Fibroblast of skin of abdomen (primary cell): ENCODE results near the gene GREB1L.

ENCODE experiments used
- DNase-seq: peaks from one replicate; pipeline ENCODE4 v3.0.0-alpha.2; 2013

Gene GREB1L

DNA sequence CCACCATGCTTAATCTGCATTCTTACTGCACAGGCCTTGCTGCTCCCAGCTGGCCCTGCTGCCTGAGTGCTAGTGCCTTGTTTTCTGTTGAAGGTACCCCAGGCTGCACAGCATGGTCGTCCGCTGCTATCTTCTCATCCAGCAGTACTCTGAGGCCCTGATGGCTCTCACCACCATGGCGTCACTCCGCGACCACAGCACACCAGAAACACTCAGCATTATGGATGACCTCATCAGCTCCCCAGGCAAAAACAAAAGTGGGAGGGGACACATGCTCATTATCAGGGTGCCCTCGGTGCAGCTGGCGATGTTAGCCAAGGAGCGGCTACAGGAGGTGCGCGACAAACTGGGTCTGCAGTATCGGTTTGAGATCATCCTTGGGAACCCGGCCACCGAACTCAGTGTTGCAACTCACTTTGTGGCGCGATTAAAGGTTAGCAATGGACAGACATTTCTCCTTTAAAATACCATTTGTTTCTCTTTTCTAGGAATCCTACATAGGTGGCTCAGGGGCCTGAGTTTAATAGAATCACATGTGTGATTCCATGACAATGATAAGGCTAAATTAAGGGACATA lies 248.0 kb downstream of the GREB1L start:
- no peak for DNase-seq

DNA sequence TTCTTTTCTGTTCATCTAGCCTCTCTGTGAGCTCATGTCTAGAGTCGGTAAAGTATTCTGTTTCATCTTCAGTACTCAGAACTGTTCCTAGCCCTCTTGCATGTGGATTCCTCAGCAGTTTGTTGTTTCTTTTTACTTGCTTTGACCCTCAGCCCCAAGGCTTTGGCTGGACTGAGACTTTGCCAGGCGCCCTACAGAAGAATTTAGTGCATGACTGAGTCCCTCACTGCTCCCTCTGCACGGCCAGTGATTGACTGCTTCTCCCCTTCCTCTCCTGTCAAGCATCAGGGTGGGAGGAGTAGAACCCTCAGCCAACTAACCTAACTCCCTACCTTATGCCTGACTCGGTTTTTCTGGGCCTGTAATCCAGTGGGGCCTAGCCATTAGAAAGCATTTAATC lies 248.7 kb downstream of the GREB1L start:
- no peak for DNase-seq

DNA sequence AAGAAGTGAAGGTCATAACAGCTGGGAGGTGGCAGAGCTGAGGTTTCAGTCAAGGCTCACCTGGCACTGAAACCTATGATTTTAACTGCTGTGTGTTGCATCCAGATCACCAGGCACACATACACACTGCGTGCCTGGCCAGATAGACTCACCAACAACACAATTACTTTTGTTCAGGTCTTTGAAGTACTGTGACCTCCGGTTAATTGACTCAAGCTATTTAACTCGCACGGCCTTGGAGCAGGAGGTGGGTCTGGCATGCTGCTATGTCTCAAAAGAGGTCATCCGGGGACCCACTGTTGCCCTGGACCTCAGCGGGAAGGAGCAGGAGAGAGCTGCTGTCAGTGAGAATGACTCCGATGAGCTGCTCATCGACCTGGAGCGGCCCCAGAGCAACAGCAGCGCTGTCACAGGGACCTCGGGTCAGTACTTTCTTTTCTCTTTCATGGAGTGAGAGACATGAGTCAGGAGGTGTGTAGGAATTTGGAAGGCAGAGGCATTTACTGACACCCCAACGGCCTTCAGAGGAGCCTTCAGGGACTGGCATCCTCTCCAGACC lies 254.3 kb downstream of the GREB1L start:
- no peak for DNase-seq

DNA sequence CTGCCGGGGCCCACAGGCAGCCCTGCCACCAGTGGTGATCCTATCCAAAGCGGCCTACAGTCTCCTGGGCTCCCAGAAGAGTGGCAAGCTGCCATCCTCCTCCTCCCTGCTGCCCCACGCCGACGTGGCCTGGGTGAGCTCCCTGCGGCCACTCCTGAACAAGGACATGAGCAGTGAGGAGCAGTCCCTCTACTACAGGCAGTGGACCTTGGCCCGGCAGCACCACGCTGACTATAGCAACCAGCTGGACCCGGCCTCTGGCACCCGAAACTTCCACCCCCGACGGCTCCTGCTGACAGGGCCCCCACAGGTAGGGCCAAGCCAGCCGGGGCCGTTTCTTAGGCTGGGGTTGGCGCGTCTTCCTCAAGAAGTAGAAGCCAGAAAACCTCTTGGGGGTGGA lies 258.0 kb downstream of the GREB1L start:
- no peak for DNase-seq

DNA sequence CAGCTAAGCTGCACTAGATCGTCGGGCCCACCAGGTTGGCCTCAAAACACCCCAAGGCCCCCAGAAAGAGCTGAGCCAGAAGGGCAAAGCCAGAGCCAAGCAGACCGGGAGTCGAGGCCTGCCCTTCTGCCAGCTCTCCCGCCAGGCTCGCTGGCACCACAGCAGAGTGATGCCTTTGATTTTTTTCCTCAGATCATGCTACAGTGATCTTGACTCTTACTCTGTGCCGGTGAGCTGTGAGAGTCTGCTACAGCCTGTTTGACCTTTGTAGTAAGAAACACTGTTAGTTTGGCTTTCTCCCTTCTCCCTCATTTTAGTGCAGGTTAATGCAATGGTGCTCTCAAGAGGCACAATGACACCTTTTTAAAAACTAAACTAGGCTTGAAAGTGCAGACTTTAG lies 260.6 kb downstream of the GREB1L start:
- no peak for DNase-seq

DNA sequence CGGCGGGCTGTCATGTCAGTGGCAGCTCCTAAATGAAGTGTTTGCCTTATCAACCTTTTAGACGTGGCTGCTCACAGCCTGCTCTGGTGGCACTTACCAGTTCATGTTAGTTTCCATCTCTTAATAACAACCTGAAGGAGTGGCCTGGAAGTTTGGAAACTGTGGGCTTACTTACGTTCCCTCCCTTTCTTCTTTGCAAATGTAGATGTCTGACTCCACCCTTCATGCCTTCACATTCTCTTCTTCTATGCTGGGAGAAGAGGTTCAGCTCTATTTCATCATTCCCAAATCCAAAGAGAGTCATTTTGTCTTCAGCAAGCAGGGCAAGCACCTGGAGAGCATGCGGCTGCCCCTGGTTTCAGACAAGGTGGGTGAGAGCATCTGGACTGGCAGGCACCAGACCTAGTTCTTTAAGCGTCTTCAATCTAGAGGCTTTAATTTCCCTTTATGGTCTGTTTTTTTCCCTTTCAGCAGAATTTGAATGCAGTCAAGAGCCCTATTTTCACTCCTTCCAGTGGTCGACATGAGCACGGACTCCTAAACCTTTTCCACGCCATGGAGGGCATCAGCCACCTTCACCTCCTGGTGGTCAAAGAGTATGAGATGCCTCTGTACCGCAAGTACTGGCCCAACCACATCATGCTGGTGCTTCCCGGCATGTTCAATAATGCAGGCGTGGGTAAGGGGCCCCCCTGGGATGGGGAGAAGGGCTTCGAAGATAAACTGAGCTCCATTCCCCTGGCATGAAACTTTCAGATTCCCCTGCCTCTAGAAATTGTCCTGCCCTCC lies 266.1 kb downstream of the GREB1L start:
- no peak for DNase-seq

DNA sequence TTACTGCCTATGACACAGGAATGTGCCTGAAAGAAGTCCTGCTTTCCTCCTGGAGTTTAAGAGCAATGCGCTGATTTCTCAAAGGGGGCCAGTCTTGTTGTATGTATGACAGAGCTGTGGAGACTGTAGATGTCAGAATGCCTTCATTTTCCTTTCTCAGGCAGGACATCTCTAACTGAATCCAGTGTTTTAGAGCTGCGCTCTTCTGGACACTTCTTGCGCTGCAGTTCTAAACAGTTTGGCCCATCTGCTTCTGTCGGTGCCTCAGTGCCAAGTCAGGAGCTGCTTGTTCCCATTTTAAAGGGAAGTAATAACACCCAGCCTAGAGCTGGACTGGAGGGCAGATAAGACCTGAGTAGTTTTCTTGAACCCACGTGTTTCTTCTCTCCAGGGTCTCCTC lies 267.0 kb downstream of the GREB1L start:
- no peak for DNase-seq

DNA sequence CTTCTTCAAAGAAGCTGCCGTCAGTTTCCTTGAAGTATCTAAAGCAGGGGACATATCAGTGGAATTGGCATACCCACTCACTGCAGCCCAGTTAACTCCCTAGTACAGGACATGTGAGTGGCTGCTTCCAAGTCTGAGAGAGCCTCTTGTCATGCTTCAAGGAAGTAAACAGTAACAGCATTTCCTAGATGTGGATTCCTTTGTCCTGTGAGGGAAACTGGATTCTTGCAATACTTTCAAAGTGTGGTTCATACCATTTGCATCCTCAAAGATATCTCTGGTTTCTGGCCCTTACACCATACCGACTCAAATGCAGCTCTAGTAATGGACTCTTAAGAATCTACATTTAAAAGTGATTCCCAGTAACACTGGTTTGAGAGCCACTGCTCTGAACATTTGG lies 271.3 kb downstream of the GREB1L start:
- DNase-seq: peak; percentile 8

DNA sequence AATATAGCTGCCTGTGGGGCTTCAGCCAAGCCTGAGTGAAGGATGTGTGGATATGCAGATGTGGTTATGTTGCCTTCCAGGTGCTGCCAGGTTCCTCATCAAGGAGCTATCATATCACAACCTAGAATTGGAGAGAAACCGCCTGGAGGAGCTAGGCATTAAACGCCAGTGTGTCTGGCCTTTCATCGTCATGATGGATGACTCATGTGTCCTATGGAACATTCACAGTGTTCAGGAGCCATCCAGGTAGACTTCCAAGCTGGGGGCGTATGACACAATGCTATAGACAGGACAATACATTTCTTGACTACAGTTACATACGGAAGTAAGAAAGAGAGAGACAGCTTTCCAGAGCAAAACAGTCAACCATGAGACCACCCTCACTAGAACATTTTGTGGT lies 271.7 kb downstream of the GREB1L start:
- DNase-seq: no peak

DNA sequence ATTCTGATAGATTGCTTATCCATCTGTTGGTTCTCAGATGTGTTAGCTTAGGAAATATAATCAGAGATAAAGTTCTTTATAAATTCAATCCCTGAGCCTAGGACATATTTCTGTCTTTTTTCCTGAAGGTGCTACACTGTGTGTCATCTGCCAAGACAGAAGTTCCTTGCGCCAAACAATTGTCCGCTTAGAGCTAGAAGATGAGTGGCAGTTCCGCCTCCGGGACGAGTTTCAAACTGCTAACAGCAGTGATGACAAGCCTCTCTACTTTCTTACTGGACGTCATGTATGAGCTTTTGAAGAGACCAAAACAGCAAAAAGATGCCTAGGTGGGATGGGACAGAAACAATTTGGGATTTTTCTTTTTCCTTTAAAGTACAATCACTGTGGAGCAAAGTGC lies 280.5 kb downstream of the GREB1L start:
- DNase-seq: no peak

DNA sequence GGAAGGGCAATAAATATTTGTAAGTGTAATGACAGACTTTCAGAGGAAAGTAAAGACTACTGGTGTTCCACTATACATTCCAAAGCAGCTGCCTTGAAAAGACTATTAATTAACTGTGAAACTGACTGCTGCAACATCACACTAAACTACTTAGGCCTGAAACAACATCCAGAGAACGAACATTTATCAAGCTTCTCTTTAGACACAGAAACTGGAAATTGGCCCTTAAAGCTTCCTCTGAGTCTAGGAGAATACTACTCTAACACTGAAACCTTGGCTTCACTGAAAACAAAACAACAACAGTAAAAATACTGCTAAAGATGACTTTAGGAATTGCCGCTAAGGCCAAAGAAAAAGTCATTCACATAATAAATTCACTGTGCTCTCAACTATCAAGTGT lies 283.9 kb downstream of the GREB1L start:
- DNase-seq: no peak

DNA sequence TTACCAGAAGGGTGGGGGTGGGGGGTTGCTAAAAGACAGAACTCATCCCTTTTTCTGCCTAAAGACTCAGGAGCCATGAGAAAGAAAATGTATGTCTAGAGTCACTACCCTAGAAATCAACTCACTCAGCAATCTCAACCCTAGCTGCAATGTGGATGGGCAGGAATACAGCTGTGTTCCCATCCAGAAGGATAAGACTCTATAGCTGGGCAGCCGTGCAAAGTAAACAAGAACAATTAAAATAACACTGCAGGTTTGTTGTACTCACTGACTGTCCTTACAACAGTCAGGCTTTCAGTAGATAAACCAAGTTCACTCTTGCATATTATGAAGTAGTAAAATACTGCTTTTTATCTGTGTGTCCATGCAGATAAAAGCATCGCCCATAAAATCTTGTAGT lies 284.4 kb downstream of the GREB1L start:
- DNase-seq: no peak

DNA sequence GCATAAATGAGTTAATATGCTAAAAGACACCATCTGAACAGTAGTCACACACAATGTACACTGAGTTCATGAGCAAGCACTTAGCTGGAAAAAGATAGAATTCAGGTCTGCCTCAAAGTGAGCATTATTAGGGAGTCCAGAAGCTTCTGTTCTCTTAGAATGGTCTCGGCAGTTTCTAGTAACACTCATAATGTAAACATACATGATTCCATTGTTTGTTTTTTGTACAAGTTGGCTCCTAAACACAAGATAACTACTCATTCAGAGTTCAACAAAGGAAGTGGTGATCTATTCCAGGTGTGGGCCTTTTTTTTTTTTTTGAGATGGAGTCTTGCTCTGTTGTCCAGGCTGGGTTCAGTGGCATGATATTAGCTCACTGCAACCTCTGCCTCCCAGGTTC lies 292.3 kb downstream of the GREB1L start:
- no peak for DNase-seq

DNA sequence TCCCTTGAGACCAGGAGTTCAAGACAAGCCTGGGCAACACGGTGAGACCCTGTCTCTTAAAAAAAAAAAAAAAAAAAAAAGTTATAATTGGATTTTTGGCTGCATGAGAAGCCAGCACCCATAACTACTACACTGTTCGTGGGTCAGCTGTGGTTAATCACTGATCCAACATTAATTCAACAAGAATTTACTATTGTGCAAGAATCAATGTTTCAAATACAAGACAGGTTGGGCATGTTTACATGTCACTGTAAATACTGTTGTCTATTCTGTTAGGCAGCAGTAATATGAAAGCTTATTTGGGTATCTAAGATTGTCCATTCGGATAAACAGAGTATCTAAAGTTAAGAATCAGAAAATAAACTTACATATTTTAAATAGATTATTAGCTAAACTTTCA lies 296.2 kb downstream of the GREB1L start:
- DNase-seq: no peak

DNA sequence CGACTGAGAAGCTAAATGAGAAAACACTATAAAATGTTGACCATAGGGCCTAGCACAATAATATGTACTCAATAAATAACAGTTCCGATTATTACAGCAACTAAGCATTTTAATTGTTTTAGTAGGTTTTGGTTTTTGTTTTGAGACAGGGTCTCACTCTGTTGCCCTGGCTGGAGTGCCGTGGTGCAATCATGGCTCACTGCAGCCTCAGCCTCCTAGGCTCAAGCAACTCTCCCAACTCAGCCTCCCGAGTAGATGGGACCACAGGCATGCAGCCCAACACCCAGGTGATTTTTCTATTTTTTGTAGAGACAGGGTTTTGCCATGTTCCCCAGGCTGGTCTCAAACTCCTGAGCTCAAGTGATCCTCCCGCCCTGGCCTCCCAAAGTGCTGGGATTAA lies 304.4 kb downstream of the GREB1L start:
- DNase-seq: no peak

DNA sequence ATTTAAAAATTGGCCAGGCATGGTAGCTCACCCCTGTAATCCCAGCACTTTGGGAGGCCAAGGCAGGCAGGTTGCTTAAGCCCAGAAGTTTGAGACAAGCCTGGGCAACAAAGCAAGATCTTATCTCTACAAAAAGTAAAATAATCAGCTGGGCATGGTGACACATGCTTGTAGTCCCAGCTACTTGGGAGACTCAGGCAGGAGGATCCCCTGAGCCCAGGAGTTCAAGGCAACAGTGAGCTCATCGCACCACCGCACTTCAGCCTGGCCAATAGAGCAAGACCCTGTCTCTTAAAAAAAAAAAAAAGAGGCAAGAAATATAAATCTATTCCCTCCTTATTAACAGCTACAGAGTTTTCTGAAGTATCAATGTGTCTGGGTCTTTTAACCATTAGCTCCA lies 306.6 kb downstream of the GREB1L start:
- DNase-seq: no peak

DNA sequence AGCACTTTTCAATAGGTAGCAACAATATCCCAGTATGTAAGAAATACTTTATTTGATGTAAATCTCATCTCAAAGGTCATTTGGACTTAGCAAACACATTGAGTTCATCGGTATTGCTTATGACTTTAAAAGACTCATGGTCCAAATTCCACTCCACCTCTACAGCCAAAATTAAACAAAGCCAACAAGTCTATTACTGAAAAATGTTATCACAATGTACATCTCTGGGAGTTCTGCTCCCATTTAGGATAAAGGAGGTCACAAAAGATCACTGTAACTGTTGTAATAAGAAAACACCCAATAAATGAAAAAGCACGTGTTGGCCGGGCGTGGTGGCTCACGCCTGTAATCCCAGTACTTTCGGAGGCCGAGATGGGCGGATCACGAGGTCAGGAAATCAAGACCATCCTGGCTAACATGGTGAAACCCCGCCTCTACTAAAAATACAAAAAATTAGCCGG lies 308.5 kb downstream of the GREB1L start:
- DNase-seq: no peak

DNA sequence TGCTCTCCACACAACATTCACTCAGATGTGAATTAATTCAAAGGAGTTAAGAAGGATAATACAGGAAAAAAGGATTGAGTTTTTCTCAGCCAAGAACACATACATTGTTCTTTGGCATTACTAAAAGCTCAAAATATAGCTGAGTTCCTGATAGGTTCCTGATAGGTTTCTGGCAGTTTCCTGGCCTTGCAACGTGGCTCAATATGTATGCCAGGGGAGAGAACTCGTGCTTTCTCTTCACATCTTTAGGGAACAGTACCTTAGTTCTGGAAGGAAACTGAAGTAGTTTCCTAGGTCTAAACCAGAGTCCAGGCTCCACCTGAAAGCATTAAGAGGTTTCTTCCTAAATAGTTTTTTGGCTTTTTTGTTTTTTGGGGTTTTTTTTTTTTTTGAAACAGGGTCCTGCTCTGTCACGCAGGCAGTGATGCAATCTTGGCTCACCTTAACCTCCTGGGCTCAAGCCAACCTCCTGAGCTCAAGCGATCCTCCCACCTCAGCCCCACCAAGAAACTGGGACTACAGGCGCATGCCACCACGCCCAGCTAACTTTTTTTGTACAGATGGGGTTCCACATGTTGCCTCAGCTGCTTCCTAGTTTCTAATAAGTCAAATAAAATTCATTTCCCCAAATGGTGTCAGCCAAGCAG lies 315.7 kb downstream of the GREB1L start:
- no peak for DNase-seq

DNA sequence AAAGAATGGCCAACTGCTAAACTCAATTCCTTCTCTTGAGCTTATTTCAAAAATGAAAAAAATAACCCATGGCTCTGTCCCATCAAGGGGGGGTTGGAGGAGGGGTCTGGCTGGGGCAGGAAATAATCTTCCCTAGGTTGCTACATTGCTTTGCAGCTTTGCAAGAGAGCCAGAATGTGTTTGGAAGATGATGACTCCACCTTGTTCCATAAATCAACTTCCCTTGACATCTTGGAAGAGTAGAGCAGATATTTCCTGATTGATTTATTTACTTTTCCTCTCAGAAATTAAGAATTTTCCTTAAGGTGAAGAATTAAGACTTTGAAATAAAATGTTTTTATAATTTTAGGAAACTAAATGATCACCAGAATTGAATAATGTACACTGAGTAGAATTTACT lies 317.2 kb downstream of the GREB1L start:
- DNase-seq: no peak

DNA sequence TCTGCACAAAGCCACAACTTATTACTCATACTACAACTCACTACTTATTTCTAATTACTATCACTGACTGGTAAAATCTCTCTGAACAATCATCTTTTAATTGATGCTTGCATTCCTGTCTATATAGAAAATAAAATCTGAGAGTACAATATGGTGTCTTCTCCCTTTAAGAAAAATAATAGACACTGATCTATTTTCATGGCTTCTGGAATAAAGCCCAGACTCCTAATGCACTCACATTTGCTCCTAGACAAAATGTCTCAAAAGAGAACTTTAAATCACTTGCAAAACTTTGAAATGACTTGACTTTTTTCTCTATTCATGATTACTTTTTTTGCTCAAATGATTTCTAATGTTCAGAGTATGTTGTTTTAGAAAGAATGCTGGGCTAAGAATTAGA lies 329.7 kb downstream of the GREB1L start:
- DNase-seq: peak; percentile 1
